ENCODE results near the gene ANKDD1A. TPM values are rescaled to one million over a fixed set of nuclear protein-coding genes. Genes with fewer than 3 reads are reported as not detected.

ANKDD1A gene
- total RNA-seq, 1 donor = 6.2 TPM

GRCh38 chr15:64987136-64987535 is 75.4 kb downstream of the ANKDD1A start:
- peak; percentile 17 for DNase-seq (ENCODE audit: insufficient read length, low spot score, missing footprints)
- no peak overlapping the region for H3K4me2 ChIP-seq (ENCODE audit: insufficient read depth, low read length)
- no peak overlapping the region for H2AFZ ChIP-seq (ENCODE audit: low read length)
- no peak overlapping the region for H3K4me3 ChIP-seq (ENCODE audit: insufficient read depth, low read length)
- H3K27me3 ChIP-seq (ENCODE audit: insufficient read depth, low read length) = no peaks in the 10 kb centered on the region
- peaks cover 70% of the 10 kb centered on the region for H3K79me2 ChIP-seq (ENCODE audit: insufficient read depth, low read length)
- no peaks in the 10 kb centered on the region for H3K9me3 ChIP-seq (ENCODE audit: low read depth, low read length)
- peaks cover 8% of the 10 kb centered on the region for H4K20me1 ChIP-seq (ENCODE audit: insufficient read depth, low read length)
- peaks cover 6% of the 10 kb centered on the region for H3K36me3 ChIP-seq (ENCODE audit: insufficient read depth, low read length)
- TF ChIP-seq, protein P1, sequence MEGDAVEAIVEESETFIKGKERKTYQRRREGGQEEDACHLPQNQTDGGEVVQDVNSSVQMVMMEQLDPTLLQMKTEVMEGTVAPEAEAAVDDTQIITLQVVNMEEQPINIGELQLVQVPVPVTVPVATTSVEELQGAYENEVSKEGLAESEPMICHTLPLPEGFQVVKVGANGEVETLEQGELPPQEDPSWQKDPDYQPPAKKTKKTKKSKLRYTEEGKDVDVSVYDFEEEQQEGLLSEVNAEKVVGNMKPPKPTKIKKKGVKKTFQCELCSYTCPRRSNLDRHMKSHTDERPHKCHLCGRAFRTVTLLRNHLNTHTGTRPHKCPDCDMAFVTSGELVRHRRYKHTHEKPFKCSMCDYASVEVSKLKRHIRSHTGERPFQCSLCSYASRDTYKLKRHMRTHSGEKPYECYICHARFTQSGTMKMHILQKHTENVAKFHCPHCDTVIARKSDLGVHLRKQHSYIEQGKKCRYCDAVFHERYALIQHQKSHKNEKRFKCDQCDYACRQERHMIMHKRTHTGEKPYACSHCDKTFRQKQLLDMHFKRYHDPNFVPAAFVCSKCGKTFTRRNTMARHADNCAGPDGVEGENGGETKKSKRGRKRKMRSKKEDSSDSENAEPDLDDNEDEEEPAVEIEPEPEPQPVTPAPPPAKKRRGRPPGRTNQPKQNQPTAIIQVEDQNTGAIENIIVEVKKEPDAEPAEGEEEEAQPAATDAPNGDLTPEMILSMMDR (IDR thresholded peaks at IDR 0.05; ENCODE audit: extremely low read depth, low read depth, low read length) = no peak
- no peak overlapping the region for H3K27ac ChIP-seq (ENCODE audit: low read depth, low read length)
- peaks cover 17% of the 10 kb centered on the region for H3K4me1 ChIP-seq (ENCODE audit: insufficient read depth, low read length)

DNA sequence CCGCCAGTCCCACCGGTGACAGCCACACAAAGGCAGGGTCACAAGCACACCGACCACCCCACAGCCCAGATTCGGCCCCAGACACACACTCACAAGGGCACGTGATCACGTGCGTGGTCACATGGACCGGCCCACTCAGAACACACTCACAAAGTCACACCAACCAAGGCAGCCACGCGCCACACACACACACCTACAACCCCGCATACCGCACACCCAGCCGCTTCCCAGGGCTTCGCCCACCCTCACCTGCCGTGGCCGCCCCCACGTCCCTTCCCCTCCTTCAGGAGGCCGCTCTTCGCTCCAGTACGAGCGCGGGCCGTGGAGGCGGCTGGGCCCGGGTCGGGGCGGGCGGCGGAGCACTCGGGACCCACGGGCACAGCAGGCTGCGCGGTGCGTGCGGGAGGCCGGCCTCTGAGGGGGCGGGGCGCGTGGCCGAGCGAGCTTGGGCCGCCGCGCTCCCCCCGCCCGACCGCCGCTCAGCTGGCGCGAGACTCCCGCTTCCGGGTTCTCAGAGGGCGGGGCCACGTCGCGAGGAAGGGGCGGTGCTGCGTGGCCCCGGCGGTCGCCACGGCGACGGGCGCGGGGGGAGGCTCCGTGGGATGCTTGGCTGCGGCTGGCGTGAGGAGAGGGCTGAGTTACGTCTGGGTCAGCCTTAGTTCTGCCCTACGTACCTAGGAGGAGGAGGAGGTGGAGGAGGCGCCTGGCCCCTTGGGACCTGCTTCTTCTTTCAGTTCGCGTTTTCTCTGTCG is 77.9 kb downstream of the ANKDD1A start, which contains the start of gene SPG21:
Gene SPG21, minus strand, starts transcription at position 499 of the 752 bp plus-strand sequence. CDS start 6,345 bp downstream, outside the sequence.
- TF ChIP-seq, protein P1 (IDR thresholded peaks at IDR 0.05; ENCODE audit: extremely low read depth, low read depth, low read length) = no peak
- peaks cover 49% of the 10 kb centered on the region for H3K79me2 ChIP-seq (ENCODE audit: insufficient read depth, low read length)
- H3K9me3 ChIP-seq (ENCODE audit: low read depth, low read length) = no peaks in the 10 kb centered on the region
- H4K20me1 ChIP-seq (ENCODE audit: insufficient read depth, low read length) = peaks cover 6% of the 10 kb centered on the region
- H3K27ac ChIP-seq (ENCODE audit: low read depth, low read length) = peak within 1 kb of the TSS; percentile 97
- H2AFZ ChIP-seq (ENCODE audit: low read length) = peak within 1 kb of the TSS; percentile 94
- H3K4me2 ChIP-seq (ENCODE audit: insufficient read depth, low read length) = peak within 1 kb of the TSS; percentile 90
- H3K36me3 ChIP-seq (ENCODE audit: insufficient read depth, low read length) = no peaks in the 10 kb centered on the region
- H3K4me1 ChIP-seq (ENCODE audit: insufficient read depth, low read length) = peaks cover 17% of the 10 kb centered on the region
- H3K27me3 ChIP-seq (ENCODE audit: insufficient read depth, low read length) = no peaks in the 10 kb centered on the region
- DNase-seq (ENCODE audit: insufficient read length, low spot score, missing footprints) = peak; percentile 97
- peak within 1 kb of the TSS; percentile 100 for H3K4me3 ChIP-seq (ENCODE audit: insufficient read depth, low read length)

DNA sequence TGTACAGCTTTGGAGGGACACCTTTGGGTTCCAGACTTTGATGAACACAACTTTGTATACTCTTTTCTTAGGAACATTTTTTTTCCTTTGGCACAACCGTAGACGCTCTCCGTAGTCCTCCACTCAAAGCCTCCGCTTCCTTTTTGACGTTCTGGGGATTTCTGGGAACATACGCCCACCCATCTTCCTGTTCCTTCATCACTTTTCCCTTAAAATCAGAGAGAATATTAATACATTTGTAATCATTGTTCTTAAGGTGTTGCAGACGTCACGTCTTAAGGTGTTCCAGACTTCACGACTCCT is 78.4 kb downstream of the ANKDD1A start:
- Histone ChIP-seq H4K20me1 (ENCODE audit: insufficient read depth, low read length) (peaks cover 3% of the 10 kb centered on the region), H3K4me2 (ENCODE audit: insufficient read depth, low read length) (peak overlapping the region; percentile 90), H3K9me3 (ENCODE audit: low read depth, low read length) (no peaks in the 10 kb centered on the region), H2AFZ (ENCODE audit: low read length) (peak overlapping the region; percentile 91), H3K27me3 (ENCODE audit: insufficient read depth, low read length) (no peaks in the 10 kb centered on the region), H3K4me3 (ENCODE audit: insufficient read depth, low read length) (peak overlapping the region; percentile 100), H3K79me2 (ENCODE audit: insufficient read depth, low read length) (peaks cover 45% of the 10 kb centered on the region), H3K27ac (ENCODE audit: low read depth, low read length) (peak overlapping the region; percentile 97), H3K4me1 (ENCODE audit: insufficient read depth, low read length) (peaks cover 16% of the 10 kb centered on the region), H3K36me3 (ENCODE audit: insufficient read depth, low read length) (no peaks in the 10 kb centered on the region)
- DNase-seq (ENCODE audit: insufficient read length, low spot score, missing footprints) = no peak
- TF ChIP-seq, protein P1 (IDR thresholded peaks at IDR 0.05; ENCODE audit: extremely low read depth, low read depth, low read length) = no peak

DNA sequence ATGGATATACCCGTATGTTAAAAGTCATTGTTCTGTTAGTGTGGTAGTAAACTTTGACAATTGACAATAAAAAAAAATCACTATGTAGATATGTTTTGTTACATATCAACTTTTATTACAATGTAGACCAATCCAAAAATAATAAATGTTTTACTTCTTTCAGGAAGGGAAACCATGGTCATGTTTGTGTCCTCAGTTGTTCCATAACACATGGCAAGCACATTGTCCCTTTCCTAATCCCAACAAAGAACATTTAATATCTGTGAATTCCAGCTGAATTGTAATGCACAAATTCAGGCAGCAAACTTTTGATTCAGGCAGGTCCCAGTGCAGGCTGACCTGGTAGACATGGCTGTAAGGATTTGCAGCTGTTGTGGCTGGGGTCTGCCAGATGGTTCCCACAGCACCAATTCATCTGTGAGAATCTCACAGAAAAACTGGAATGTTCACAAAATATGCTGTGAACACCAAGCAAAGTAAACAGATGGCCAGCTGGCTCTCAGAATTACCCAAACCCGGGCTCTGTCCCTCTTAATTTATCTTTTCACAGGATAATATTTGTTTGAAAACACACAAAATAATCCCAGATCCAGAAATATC is 79.9 kb downstream of the ANKDD1A start:
- no peak overlapping the region for H3K4me3 ChIP-seq (ENCODE audit: insufficient read depth, low read length)
- peak; percentile 43 for DNase-seq (ENCODE audit: insufficient read length, low spot score, missing footprints)
- no peak overlapping the region for H3K27ac ChIP-seq (ENCODE audit: low read depth, low read length)
- H3K4me2 ChIP-seq (ENCODE audit: insufficient read depth, low read length) = no peak overlapping the region
- H3K27me3 ChIP-seq (ENCODE audit: insufficient read depth, low read length) = no peaks in the 10 kb centered on the region
- H3K79me2 ChIP-seq (ENCODE audit: insufficient read depth, low read length) = peaks cover 34% of the 10 kb centered on the region
- H3K9me3 ChIP-seq (ENCODE audit: low read depth, low read length) = no peaks in the 10 kb centered on the region
- TF ChIP-seq, protein P1 (IDR thresholded peaks at IDR 0.05; ENCODE audit: extremely low read depth, low read depth, low read length) = no peak
- H4K20me1 ChIP-seq (ENCODE audit: insufficient read depth, low read length) = no peaks in the 10 kb centered on the region
- peaks cover 10% of the 10 kb centered on the region for H3K4me1 ChIP-seq (ENCODE audit: insufficient read depth, low read length)
- no peaks in the 10 kb centered on the region for H3K36me3 ChIP-seq (ENCODE audit: insufficient read depth, low read length)
- H2AFZ ChIP-seq (ENCODE audit: low read length) = peak overlapping the region; percentile 66

Data from osteoblast (primary cell).